GM12878 (cell line): Measurements from ENCODE around the gene STAT5B. TPM values are rescaled to one million over a fixed set of nuclear protein-coding genes. Genes with fewer than 3 reads are reported as not detected.

Experiments
- BRCA1 ChIP-seq: IDR thresholded peaks from 2 replicates; pipeline ENCODE4 v1.6.1; 2011; ENCODE audit warnings: low read depth, low read length, improper control_type of control experiment
- CBFB ChIP-seq: IDR thresholded peaks from 2 replicates; pipeline ENCODE4 v1.6.1; 2016; ENCODE audit warnings: antibody characterized with exemption, low read depth
- E2F4 ChIP-seq: IDR thresholded peaks from 2 replicates; pipeline ENCODE4 v1.6.1; 2012; ENCODE audit warnings: low read depth, low read length, improper control_type of control experiment
- FOXM1 ChIP-seq: IDR thresholded peaks from 2 replicates; pipeline ENCODE4 v1.6.1; 2012; ENCODE audit warnings: low read depth, mild to moderate bottlenecking, inconsistent platforms, low read length, moderate library complexity
- HDGF ChIP-seq: fragments of 450-650 bp; IDR thresholded peaks from 2 replicates; pipeline ENCODE4 v1.6.1; 2016; ENCODE audit warnings: antibody characterized with exemption
- IKZF1 ChIP-seq: fragments of 450-650 bp; conservative IDR thresholded peaks from 2 replicates; pipeline ENCODE4 v1.6.1; 2017; ENCODE audit warnings: antibody characterized with exemption, mild to moderate bottlenecking
- IRF4 ChIP-seq: IDR thresholded peaks from 2 replicates; pipeline ENCODE4 v1.6.1; 2011; ENCODE audit warnings: low read depth, low read length
- KDM1A ChIP-seq: fragments of 200-600 bp; sonication (generic); IDR thresholded peaks from 2 replicates; pipeline ENCODE4 v1.6.1; 2016; ENCODE audit warnings: borderline replicate concordance
- NBN ChIP-seq: fragments of 450-650 bp; IDR thresholded peaks from 2 replicates; pipeline ENCODE4 v1.6.1; 2016
- NR2F1 ChIP-seq: fragments of 450-650 bp; conservative IDR thresholded peaks from 2 replicates; pipeline ENCODE4 v1.6.1; 2017; ENCODE audit warnings: mild to moderate bottlenecking
- POLR2A ChIP-seq: IDR thresholded peaks from 2 replicates; pipeline ENCODE4 v1.6.1; 2011; ENCODE audit warnings: low read depth, mild to moderate bottlenecking, low read length
- POLR2AphosphoS2 ChIP-seq: IDR thresholded peaks from 2 replicates; pipeline ENCODE4 v1.6.1; 2011; ENCODE audit warnings: low read depth, mild to moderate bottlenecking, low read length, improper control_type of control experiment, moderate library complexity
- RAD21 ChIP-seq: IDR thresholded peaks from 2 replicates; pipeline ENCODE4 v1.6.1; 2011; ENCODE audit warnings: mild to moderate bottlenecking, low read depth, low read length, moderate library complexity; ENCODE audit not compliant: insufficient read depth
- RELA ChIP-seq: fragments of 450-650 bp; IDR thresholded peaks from 2 replicates; pipeline ENCODE4 v1.8.0; 2014; ENCODE audit warnings: borderline replicate concordance; ENCODE audit not compliant: partially characterized antibody
- RFX5 ChIP-seq: IDR thresholded peaks from 2 replicates; pipeline ENCODE4 v1.6.1; 2011; ENCODE audit warnings: low read depth, low read length, improper control_type of control experiment
- SMARCA5 ChIP-seq: fragments of 450-650 bp; IDR thresholded peaks from 2 replicates; pipeline ENCODE4 v1.6.1; 2017; ENCODE audit warnings: mild to moderate bottlenecking
- SMC3 ChIP-seq: IDR thresholded peaks from 2 replicates; pipeline ENCODE4 v1.6.1; 2011; ENCODE audit warnings: low read length, improper control_type of control experiment, borderline replicate concordance
- TBL1XR1 ChIP-seq: IDR thresholded peaks from 2 replicates; pipeline ENCODE4 v1.6.1; 2012; ENCODE audit warnings: low read depth, low read length, improper control_type of control experiment
- TCF12 ChIP-seq: IDR thresholded peaks from 2 replicates; pipeline ENCODE4 v1.6.1; 2011; ENCODE audit warnings: low read depth, mild to moderate bottlenecking, low read length
- YY1 ChIP-seq: IDR thresholded peaks from 2 replicates; pipeline ENCODE4 v1.6.1; 2011; ENCODE audit warnings: low read depth, mild to moderate bottlenecking, low read length
- ZNF384 ChIP-seq: IDR thresholded peaks from 2 replicates; pipeline ENCODE4 v1.6.1; 2012; ENCODE audit warnings: low read depth, mild to moderate bottlenecking, low read length, improper control_type of control experiment, borderline replicate concordance
- polyA plus RNA-seq, 11 experiments: library from polyadenylated mRNA; depleted of rRNA in 4 of 11; unstranded in 6 of 11; stranded (reverse) in 5 of 11; fragments of >200 nt; fragmentation: Nextera tagmentation in 4 of 11; fragmentation: Illumina TruSeq in 1 of 11; extraction: Ambion mirVana in 4 of 11; extraction: Trizol in 1 of 11; gene quantifications; 1 replicate in 1 of 11; 2 replicates in 10 of 11; pipeline versions ENCODE4 v1.2.1 to v1.2.3, GENCODE V29; 2011 to 2016; ENCODE audit warnings: inconsistent platforms in 2 of 11, missing spikeins in 2 of 11, low read depth in 1 of 11
- total RNA-seq, 4 experiments: library from RNA; depleted of rRNA in 3 of 4; stranded (reverse); fragments of >200 nt in 3 of 4; fragmentation: Illumina TruSeq in 1 of 4; extraction: Trizol in 1 of 4; gene quantifications; 2 replicates each; pipeline versions ENCODE4 v1.2.1 to v1.2.3, GENCODE V29; 2013 to 2021
- TF ChIP-seq, protein P1 (sequence below): fragments of 450-650 bp; IDR thresholded peaks from 2 replicates; pipeline ENCODE4 v1.6.1; 2016; ENCODE audit warnings: mild to moderate bottlenecking
- TF ChIP-seq, protein P2 (sequence below): fragments of 450-650 bp; IDR thresholded peaks from 2 replicates; pipeline ENCODE4 v1.6.1; 2017; ENCODE audit warnings: mild to moderate bottlenecking, moderate library complexity
- TF ChIP-seq, protein P3 (sequence below): IDR thresholded peaks from 2 replicates; pipeline ENCODE4 v1.6.1; 2011; ENCODE audit warnings: low read depth, mild to moderate bottlenecking, low read length, moderate library complexity, borderline replicate concordance; ENCODE audit errors: extremely low read depth
- TF ChIP-seq, protein P4 (sequence below): IDR thresholded peaks from 2 replicates; pipeline ENCODE4 v1.6.1; 2012; ENCODE audit warnings: low read depth, low read length, improper control_type of control experiment

Gene STAT5B
- total and polyA plus RNA-seq, 10 of the 15 experiments (the other 5 are each of a cell fraction or from before 2014, with no cell fraction given), result 11.0 to 69.6 (median 46.7) TPM

DNA sequence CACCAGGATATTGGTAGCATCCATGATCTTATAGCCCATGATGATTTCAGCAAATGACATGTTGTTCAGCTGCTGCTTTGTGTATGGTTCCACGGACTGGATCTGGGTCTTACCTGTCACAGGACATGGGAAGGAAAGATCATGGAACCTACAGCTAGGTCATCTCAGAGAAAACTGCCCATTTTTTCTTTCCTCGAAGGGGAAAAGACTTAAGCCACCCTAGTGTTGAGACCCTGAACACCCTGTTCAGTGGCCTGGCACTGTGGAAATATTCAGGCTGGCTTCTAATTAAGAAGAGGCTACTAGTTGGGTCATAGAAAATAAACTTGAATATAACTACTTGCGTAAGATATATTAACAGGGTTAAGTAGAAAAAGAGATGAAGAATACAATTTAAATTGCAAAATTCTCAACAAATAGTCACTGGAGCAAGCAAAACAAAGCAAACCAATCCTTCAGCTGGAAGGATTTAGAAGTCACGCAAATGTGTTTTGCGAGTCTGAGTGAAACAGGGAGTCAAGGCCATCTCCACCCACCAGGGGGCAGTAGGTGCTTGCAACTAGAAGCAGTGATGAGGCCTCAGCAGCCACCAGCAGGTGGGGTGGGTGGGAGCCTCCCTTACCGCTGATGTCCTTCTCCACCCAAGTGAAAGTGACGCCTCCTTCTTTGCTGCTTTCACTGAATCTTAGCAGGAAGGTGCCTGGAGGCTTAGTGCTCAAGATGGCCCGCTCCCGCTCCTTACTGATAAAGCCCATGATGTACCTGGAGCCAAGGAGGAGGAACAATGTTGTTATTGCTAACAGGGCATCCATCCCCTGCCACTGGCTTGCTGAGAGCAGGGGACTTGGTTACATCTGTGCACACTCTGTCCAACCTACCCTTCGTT lies 46.4 kb upstream of the STAT5B start (continued):
- TF ChIP-seq, protein P1, sequence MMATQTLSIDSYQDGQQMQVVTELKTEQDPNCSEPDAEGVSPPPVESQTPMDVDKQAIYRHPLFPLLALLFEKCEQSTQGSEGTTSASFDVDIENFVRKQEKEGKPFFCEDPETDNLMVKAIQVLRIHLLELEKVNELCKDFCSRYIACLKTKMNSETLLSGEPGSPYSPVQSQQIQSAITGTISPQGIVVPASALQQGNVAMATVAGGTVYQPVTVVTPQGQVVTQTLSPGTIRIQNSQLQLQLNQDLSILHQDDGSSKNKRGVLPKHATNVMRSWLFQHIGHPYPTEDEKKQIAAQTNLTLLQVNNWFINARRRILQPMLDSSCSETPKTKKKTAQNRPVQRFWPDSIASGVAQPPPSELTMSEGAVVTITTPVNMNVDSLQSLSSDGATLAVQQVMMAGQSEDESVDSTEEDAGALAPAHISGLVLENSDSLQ, result 0 out of 2 replicates have a peak, but pooled peaks have one; percentile 12
- TF ChIP-seq SMARCA5 (peak; percentile 87), POLR2A (peak; percentile 32; the same call in 1 of the 2 replicates), YY1 (peak; percentile 88), KDM1A (no peak), ZNF384 (no peak), FOXM1 (0 out of 2 replicates have a peak, but pooled peaks have one; percentile 58), RAD21 (peak; percentile 99), SMC3 (peak; percentile 100), CBFB (no peak), BRCA1 (no peak), RELA (peak; percentile 63), E2F4 (0 out of 2 replicates have a peak, but pooled peaks have one; percentile 27), IKZF1 (peak; percentile 67; the same call in 1 of the 2 replicates), RFX5 (peak; percentile 63; the same call in 1 of the 2 replicates), IRF4 (peak; percentile 81), TBL1XR1 (0 out of 2 replicates have a peak, but pooled peaks have one; percentile 46), NBN (peak; percentile 68; the same call in 1 of the 2 replicates), POLR2AphosphoS2 (0 out of 2 replicates have a peak, but pooled peaks have one; percentile 14), NR2F1 (no peak), TCF12 (0 out of 2 replicates have a peak, but pooled peaks have one; percentile 29), HDGF (peak; percentile 84)
- TF ChIP-seq, protein P2, sequence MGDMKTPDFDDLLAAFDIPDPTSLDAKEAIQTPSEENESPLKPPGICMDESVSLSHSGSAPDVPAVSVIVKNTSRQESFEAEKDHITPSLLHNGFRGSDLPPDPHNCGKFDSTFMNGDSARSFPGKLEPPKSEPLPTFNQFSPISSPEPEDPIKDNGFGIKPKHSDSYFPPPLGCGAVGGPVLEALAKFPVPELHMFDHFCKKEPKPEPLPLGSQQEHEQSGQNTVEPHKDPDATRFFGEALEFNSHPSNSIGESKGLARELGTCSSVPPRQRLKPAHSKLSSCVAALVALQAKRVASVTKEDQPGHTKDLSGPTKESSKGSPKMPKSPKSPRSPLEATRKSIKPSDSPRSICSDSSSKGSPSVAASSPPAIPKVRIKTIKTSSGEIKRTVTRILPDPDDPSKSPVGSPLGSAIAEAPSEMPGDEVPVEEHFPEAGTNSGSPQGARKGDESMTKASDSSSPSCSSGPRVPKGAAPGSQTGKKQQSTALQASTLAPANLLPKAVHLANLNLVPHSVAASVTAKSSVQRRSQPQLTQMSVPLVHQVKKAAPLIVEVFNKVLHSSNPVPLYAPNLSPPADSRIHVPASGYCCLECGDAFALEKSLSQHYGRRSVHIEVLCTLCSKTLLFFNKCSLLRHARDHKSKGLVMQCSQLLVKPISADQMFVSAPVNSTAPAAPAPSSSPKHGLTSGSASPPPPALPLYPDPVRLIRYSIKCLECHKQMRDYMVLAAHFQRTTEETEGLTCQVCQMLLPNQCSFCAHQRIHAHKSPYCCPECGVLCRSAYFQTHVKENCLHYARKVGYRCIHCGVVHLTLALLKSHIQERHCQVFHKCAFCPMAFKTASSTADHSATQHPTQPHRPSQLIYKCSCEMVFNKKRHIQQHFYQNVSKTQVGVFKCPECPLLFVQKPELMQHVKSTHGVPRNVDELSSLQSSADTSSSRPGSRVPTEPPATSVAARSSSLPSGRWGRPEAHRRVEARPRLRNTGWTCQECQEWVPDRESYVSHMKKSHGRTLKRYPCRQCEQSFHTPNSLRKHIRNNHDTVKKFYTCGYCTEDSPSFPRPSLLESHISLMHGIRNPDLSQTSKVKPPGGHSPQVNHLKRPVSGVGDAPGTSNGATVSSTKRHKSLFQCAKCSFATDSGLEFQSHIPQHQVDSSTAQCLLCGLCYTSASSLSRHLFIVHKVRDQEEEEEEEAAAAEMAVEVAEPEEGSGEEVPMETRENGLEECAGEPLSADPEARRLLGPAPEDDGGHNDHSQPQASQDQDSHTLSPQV, result peak; percentile 87
- TF ChIP-seq, protein P3, sequence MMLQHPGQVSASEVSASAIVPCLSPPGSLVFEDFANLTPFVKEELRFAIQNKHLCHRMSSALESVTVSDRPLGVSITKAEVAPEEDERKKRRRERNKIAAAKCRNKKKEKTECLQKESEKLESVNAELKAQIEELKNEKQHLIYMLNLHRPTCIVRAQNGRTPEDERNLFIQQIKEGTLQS, result peak; percentile 52; the same call in 1 of the 2 replicates
- TF ChIP-seq, protein P4, sequence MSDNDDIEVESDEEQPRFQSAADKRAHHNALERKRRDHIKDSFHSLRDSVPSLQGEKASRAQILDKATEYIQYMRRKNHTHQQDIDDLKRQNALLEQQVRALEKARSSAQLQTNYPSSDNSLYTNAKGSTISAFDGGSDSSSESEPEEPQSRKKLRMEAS, result 0 out of 2 replicates have a peak, but pooled peaks have one; percentile 38
